A549 (cell line): ENCODE data around the gene ARL6IP5.

Experiments used
- CBX8 ChIP-seq: fragments of 200-600 bp; sonication (generic); IDR thresholded peaks from 2 replicates; pipeline ENCODE4 v1.6.1; 2016
- CEBPB ChIP-seq, 2 experiments: fragments of >200 bp in 1 of 2; sonication (Bioruptor Twin) in 1 of 2; formaldehyde crosslinking in 1 of 2; IDR thresholded peaks; 2 replicates each; pipeline ENCODE4 v1.6.1; 2012 to 2016
- CHD4 ChIP-seq: fragments of 200-600 bp; sonication (generic); IDR thresholded peaks from 2 replicates; pipeline ENCODE4 v1.6.1; 2016; ENCODE audit warnings: antibody characterized with exemption, mild to moderate bottlenecking, borderline replicate concordance
- EP300 ChIP-seq, 2 experiments: fragments of >200 bp; sonication (Bioruptor Twin); formaldehyde crosslinking; IDR thresholded peaks; 2 replicates in 1 of 2; 3 replicates in 1 of 2; pipeline ENCODE4 v1.6.1; 2016 to 2017
- HMGXB4 ChIP-seq: fragments of 250-450 bp; sonication (Bioruptor Pico); IDR thresholded peaks from 2 replicates; pipeline ENCODE4 v1.5.0; 2021; ENCODE audit warnings: mild to moderate bottlenecking, moderate library complexity, borderline replicate concordance
- JUNB ChIP-seq: fragments of >200 bp; sonication (Bioruptor Twin); formaldehyde crosslinking; IDR thresholded peaks from 2 replicates; pipeline ENCODE4 v1.6.1; 2016
- KDM1A ChIP-seq: fragments of 200-600 bp; sonication (generic); IDR thresholded peaks from 2 replicates; pipeline ENCODE4 v1.6.1; 2016; ENCODE audit warnings: low read depth, mild to moderate bottlenecking
- MAZ ChIP-seq: fragments of 150-350 bp; IDR thresholded peaks from 2 replicates; pipeline ENCODE4 v1.6.1; 2014; ENCODE audit warnings: antibody characterized with exemption, low read depth, low read length, borderline replicate concordance
- NR3C1 ChIP-seq: fragments of >200 bp; sonication (Bioruptor Twin); formaldehyde crosslinking; IDR thresholded peaks from 3 replicates; pipeline ENCODE4 v1.6.1; 2017
- POLR2A ChIP-seq: IDR thresholded peaks from 2 replicates; pipeline ENCODE4 v1.6.1; 2012; ENCODE audit warnings: mild to moderate bottlenecking, low read length
- RAD21 ChIP-seq, 2 experiments: fragments of >200 bp in 1 of 2; sonication (Bioruptor Twin) in 1 of 2; formaldehyde crosslinking in 1 of 2; IDR thresholded peaks in 1 of 2; conservative IDR thresholded peaks in 1 of 2; 2 replicates in 1 of 2; 3 replicates in 1 of 2; pipeline ENCODE4 v1.6.1; 2012 to 2018; ENCODE audit warnings: inconsistent platforms in 1 of 2
- SMC3 ChIP-seq: fragments of >200 bp; sonication (Bioruptor Twin); formaldehyde crosslinking; IDR thresholded peaks from 3 replicates; pipeline ENCODE4 v1.6.1; 2018; ENCODE audit warnings: inconsistent platforms
- USF2 ChIP-seq: fragments of 450-650 bp; IDR thresholded peaks from 2 replicates; pipeline ENCODE4 v1.6.1; 2014; ENCODE audit warnings: antibody characterized with exemption
- TF ChIP-seq, protein P1 (sequence below): fragments of >200 bp; sonication (Bioruptor Twin); formaldehyde crosslinking; IDR thresholded peaks from 3 replicates; pipeline ENCODE4 v1.5.1; 2016

DNA sequence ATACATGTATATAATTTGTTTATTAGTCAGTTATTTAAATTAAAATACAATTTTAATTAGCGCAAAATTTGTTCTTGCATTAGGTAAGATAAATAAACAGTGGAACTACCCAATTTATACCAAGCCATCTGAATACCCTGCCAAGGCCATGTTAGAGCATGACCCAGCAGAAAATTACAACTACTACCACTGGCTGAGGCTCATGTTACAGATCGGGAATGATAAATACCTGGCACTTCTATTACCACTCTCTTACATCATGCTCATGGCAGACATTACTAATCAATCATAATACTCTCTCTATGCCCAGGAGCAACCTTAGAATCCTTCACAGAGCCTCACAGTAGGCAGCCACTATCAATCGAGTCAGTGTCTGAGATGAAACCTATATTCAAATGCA, 58.9 kb downstream of the ARL6IP5 start:
- no peak for TF ChIP-seq USF2
- TF ChIP-seq, protein P1, sequence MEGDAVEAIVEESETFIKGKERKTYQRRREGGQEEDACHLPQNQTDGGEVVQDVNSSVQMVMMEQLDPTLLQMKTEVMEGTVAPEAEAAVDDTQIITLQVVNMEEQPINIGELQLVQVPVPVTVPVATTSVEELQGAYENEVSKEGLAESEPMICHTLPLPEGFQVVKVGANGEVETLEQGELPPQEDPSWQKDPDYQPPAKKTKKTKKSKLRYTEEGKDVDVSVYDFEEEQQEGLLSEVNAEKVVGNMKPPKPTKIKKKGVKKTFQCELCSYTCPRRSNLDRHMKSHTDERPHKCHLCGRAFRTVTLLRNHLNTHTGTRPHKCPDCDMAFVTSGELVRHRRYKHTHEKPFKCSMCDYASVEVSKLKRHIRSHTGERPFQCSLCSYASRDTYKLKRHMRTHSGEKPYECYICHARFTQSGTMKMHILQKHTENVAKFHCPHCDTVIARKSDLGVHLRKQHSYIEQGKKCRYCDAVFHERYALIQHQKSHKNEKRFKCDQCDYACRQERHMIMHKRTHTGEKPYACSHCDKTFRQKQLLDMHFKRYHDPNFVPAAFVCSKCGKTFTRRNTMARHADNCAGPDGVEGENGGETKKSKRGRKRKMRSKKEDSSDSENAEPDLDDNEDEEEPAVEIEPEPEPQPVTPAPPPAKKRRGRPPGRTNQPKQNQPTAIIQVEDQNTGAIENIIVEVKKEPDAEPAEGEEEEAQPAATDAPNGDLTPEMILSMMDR, result no peak
- no peak for TF ChIP-seq EP300 (IDR thresholded peaks at IDR 0.05)
- no peak for TF ChIP-seq KDM1A
- no peak for TF ChIP-seq RAD21 (conservative IDR thresholded peaks at IDR 0.05 in 1 of 2, IDR thresholded peaks at IDR 0.05 in 1 of 2)
- TF ChIP-seq NR3C1, result no peak
- TF ChIP-seq JUNB, result no peak
- no peak for TF ChIP-seq CBX8
- no peak for TF ChIP-seq CEBPB (IDR thresholded peaks at IDR 0.05)
- TF ChIP-seq CHD4, result no peak
- TF ChIP-seq MAZ, result no peak
- no peak for TF ChIP-seq HMGXB4 (CRISPR knock-in tag)
- TF ChIP-seq SMC3, result no peak
- no peak for TF ChIP-seq POLR2A
